Osteocyte (in vitro differentiated cells): ENCODE data around the gene TRIM13. TPM values are rescaled to one million over a fixed set of nuclear protein-coding genes. Genes with fewer than 3 reads are reported as not detected.
"Not testable (repeated sequence)": the region's sequence is repeated elsewhere in the genome, so short reads cannot be mapped to it uniquely, and the experiment has no call there.

Experiments
- DNase-seq: peaks from one replicate; pipeline ENCODE4 v3.0.0; 2021; ENCODE audit warnings: mixed read lengths; ENCODE audit not compliant: unreplicated experiment; ENCODE audit errors: extremely low spot score
- H3K27ac Mint-ChIP-seq: one replicate; pipeline ENCODE4 v1.8.0; 2021; ENCODE audit warnings: mild to moderate bottlenecking, mixed read lengths; ENCODE audit not compliant: unreplicated experiment
- H3K27me3 Mint-ChIP-seq: one replicate; pipeline ENCODE4 v1.8.0; 2021; ENCODE audit warnings: mixed read lengths; ENCODE audit not compliant: unreplicated experiment
- H3K36me3 Mint-ChIP-seq: one replicate; pipeline ENCODE4 v1.8.0; 2021; ENCODE audit warnings: mixed read lengths; ENCODE audit not compliant: unreplicated experiment
- H3K4me1 Mint-ChIP-seq: one replicate; pipeline ENCODE4 v1.8.0; 2021; ENCODE audit warnings: mixed read lengths; ENCODE audit not compliant: unreplicated experiment
- H3K4me3 Mint-ChIP-seq: one replicate; pipeline ENCODE4 v1.8.0; 2021; ENCODE audit warnings: mild to moderate bottlenecking, moderate library complexity, mixed read lengths; ENCODE audit not compliant: unreplicated experiment
- H3K9me3 Mint-ChIP-seq: one replicate; pipeline ENCODE4 v1.8.0; 2021; ENCODE audit warnings: mixed read lengths; ENCODE audit not compliant: unreplicated experiment
- total RNA-seq: library from RNA; stranded (reverse); gene quantifications from 2 replicates; pipeline ENCODE4 v1.2.1, GENCODE V29; 2021
- TF ChIP-seq, protein P1 (sequence below): fragments of 200-600 bp; sonication (generic); IDR thresholded peaks from 2 replicates; pipeline ENCODE4 v1.5.0; 2021; ENCODE audit warnings: antibody characterized with exemption, mild to moderate bottlenecking, moderate library complexity

The TRIM13 gene
- total RNA-seq, 1 donor from 2014 or later, result 38.5 TPM

DNA sequence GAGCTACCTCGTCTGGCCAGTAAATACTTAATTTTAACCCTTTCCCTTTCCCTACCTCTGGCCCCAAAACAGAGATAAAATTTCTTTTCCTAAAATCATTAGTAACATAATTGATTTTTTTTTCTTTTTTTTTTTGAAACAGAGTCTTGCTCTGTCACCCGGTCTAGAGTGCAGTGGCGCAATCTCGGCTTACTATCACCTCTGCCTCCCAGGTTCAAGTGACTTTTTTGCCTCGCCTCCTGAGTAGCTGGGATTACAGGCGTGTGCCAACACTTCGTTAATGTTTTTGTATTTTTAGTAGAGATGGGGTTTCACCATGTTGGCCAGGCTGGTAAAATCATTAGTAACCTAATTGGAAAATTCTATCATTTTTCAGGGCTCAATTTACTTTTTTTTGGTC, 10.4 kb upstream of the TRIM13 start:
- TF ChIP-seq, protein P1, sequence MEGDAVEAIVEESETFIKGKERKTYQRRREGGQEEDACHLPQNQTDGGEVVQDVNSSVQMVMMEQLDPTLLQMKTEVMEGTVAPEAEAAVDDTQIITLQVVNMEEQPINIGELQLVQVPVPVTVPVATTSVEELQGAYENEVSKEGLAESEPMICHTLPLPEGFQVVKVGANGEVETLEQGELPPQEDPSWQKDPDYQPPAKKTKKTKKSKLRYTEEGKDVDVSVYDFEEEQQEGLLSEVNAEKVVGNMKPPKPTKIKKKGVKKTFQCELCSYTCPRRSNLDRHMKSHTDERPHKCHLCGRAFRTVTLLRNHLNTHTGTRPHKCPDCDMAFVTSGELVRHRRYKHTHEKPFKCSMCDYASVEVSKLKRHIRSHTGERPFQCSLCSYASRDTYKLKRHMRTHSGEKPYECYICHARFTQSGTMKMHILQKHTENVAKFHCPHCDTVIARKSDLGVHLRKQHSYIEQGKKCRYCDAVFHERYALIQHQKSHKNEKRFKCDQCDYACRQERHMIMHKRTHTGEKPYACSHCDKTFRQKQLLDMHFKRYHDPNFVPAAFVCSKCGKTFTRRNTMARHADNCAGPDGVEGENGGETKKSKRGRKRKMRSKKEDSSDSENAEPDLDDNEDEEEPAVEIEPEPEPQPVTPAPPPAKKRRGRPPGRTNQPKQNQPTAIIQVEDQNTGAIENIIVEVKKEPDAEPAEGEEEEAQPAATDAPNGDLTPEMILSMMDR, result no peak
- no peaks in the 10 kb centered on the region for H3K9me3 Mint-ChIP-seq
- no peaks in the 10 kb centered on the region for H3K4me1 Mint-ChIP-seq

DNA sequence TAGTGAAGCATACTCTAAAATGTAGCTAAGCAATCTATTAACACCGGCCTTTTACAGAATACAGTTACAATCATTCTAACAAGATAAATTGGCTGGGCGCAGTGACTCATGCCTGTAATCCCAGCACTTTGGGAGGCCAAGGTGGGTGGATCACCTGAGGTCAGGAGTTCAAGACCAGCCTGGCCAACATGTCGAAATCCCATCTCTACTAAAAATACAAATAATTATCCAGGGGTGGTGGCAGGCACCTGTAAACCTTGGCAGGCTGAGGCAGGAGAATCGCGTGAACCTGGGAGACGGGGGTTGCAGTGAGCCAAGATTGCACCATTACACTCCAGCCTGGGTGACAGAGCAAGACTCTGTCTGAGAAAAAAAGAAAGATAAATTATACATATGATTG, 6.2 kb upstream of the TRIM13 start:
- peaks cover 18% of the 10 kb centered on the region for H3K36me3 Mint-ChIP-seq
- not testable (repeated sequence) for H3K27ac Mint-ChIP-seq, H3K27me3 Mint-ChIP-seq, H3K4me1 Mint-ChIP-seq, H3K4me3 Mint-ChIP-seq, H3K9me3 Mint-ChIP-seq, DNase-seq

More for the DNA sequence above, 10.4 kb upstream of the TRIM13 start:
- DNase-seq, result no peak
- Mint-ChIP-seq H3K4me3 (no peak overlapping the region), H3K36me3 (peaks cover 21% of the 10 kb centered on the region), H3K27me3 (no peaks in the 10 kb centered on the region), H3K27ac (no peak overlapping the region)

DNA sequence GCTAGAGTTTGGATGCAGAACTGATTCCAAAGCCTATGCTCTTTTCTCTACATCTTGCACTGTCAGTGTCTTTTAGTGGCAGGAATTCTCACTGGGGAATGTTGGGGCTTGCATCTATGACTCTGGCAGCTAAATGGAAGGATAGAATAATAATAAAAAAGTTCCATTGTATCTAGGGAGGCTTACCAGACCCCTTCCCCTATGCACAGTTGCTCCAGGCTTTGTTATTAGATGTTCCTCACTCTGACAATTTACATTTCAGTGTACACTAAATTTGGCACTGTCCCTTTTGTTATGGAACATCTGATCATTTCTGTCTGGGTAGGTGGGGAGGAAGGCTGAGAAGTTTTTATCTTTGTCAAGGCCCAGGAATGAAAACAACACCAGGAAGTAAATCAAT, 3.7 kb upstream of the TRIM13 start:
- Mint-ChIP-seq H3K36me3 (peaks cover 18% of the 10 kb centered on the region), H3K27me3 (no peaks in the 10 kb centered on the region), H3K4me1 (peaks cover 10% of the 10 kb centered on the region), H3K27ac (no peak overlapping the region), H3K9me3 (no peaks in the 10 kb centered on the region), H3K4me3 (no peak overlapping the region)
- TF ChIP-seq, protein P1, result no peak
- no peak for DNase-seq

DNA sequence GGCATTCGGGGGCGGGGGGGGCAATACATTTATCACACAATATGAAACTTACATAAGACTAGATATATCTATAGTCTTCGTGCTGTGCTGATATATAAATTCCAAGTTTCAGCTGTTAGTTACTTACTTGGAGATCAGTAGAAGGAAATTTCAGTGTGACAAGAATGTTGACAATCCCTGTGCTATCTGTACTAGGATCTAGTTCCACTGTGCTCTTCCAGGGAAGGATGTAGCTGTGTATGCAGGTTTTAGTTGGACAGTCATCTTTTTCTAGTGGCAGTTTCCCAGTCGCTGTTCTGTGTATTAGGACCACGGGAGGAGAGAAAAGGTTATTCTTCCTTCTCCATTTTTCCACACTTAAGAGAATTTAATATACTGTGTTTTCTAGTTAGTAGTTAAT, 3.2 kb upstream of the TRIM13 start:
- H3K36me3 Mint-ChIP-seq, result peaks cover 18% of the 10 kb centered on the region
- H3K27me3 Mint-ChIP-seq, result no peaks in the 10 kb centered on the region
- no peaks in the 10 kb centered on the region for H3K9me3 Mint-ChIP-seq
- no peak overlapping the region for H3K4me3 Mint-ChIP-seq
- no peak for DNase-seq
- TF ChIP-seq, protein P1, result no peak
- H3K27ac Mint-ChIP-seq, result no peak overlapping the region
- peaks cover 15% of the 10 kb centered on the region for H3K4me1 Mint-ChIP-seq

DNA sequence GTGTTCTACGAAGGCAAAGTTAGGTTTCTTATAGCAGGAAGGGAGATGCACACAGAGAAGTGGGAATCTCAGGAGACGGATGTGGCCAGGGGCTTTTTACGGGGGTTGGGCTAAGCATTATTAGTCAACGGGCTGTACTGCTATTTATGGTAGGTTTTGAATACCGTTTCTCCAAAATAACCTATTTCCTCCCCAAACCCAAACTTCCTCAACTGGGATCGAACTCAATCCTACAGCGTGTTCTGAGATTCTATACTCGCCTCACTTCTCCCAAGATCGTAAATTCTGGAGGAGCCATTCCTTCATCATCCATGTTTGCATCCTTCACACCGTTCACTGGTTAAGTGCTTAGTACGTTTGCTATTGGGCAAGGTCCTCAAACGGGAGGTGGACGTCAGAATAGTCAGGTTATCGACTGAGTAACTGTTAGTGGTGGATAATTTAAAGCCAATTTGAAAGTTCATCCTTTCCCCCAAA, 1.2 kb upstream of the TRIM13 start:
- Mint-ChIP-seq H3K27ac (peak overlapping the region; percentile 83), H3K9me3 (no peaks in the 10 kb centered on the region), H3K4me1 (peaks cover 33% of the 10 kb centered on the region), H3K4me3 (peak overlapping the region; percentile 74), H3K36me3 (peaks cover 20% of the 10 kb centered on the region), H3K27me3 (no peaks in the 10 kb centered on the region)
- DNase-seq, result no peak
- TF ChIP-seq, protein P1, result no peak
